Measurements from ENCODE around the gene GLIPR1L1. TPM values are rescaled to one million over a fixed set of nuclear protein-coding genes. Genes with fewer than 3 reads are reported as not detected.
A peak's percentile ranks its signal among the peaks of the same experiment; 100 is the strongest.
"Not testable (repeated sequence)": the region's sequence is repeated elsewhere in the genome, so short reads cannot be mapped to it uniquely, and the experiment has no call there.

GLIPR1L1 gene
- total RNA-seq, 1 experiment from 2014 or later: 17.6 TPM

- DNase-seq: no peak
- H3K4me3 ChIP-seq (ENCODE audit: insufficient read depth, low read depth, low read length): no peak overlapping the region
- H3K36me3 ChIP-seq (replicated peaks; ENCODE audit: control insufficient read depth, insufficient read depth, low read length): no peaks in the 10 kb centered on the region
- no peaks in the 10 kb centered on the region for H3K27me3 ChIP-seq (ENCODE audit: control insufficient read depth, insufficient read depth, low read length)
Observed at GRCh38 chr12:75327642-75328041, 6.8 kb upstream of the GLIPR1L1 start.

GRCh38 chr12:75329918-75330826 is 4.3 kb upstream of the GLIPR1L1 start, which contains the start of gene CAPS2:
CAPS2 (minus strand) TSS chr12:75330324; CDS start chr12:75326498, 3,826 bp downstream.
- H3K36me3 ChIP-seq (replicated peaks; ENCODE audit: control insufficient read depth, insufficient read depth, low read length): no peaks in the 10 kb centered on the region
- H3K27me3 ChIP-seq (ENCODE audit: control insufficient read depth, insufficient read depth, low read length): no peaks in the 10 kb centered on the region
- peak within 1 kb of the TSS; percentile 54 for H3K4me3 ChIP-seq (ENCODE audit: insufficient read depth, low read depth, low read length)
- DNase-seq: peak; percentile 81

- Histone ChIP-seq H3K27me3 (ENCODE audit: control insufficient read depth, insufficient read depth, low read length) (no peaks in the 10 kb centered on the region), H3K36me3 (replicated peaks; ENCODE audit: control insufficient read depth, insufficient read depth, low read length) (no peaks in the 10 kb centered on the region), H3K4me3 (ENCODE audit: insufficient read depth, low read depth, low read length) (no peak overlapping the region)
- no peak for DNase-seq
Observed at GRCh38 chr12:75337905-75338304, 3.4 kb downstream of the GLIPR1L1 start.

- Histone ChIP-seq H3K36me3 (replicated peaks; ENCODE audit: control insufficient read depth, insufficient read depth, low read length) (no peaks in the 10 kb centered on the region), H3K27me3 (ENCODE audit: control insufficient read depth, insufficient read depth, low read length) (no peaks in the 10 kb centered on the region), H3K4me3 (ENCODE audit: insufficient read depth, low read depth, low read length) (no peak overlapping the region)
- DNase-seq: no peak
Observed at GRCh38 chr12:75341873-75342272, 7.4 kb downstream of the GLIPR1L1 start.

- Histone ChIP-seq H3K27me3 (ENCODE audit: control insufficient read depth, insufficient read depth, low read length) (no peaks in the 10 kb centered on the region), H3K36me3 (replicated peaks; ENCODE audit: control insufficient read depth, insufficient read depth, low read length) (no peaks in the 10 kb centered on the region), H3K4me3 (ENCODE audit: insufficient read depth, low read depth, low read length) (no peak overlapping the region)
- no peak for DNase-seq
Observed at GRCh38 chr12:75345531-75345930, 11.1 kb downstream of the GLIPR1L1 start.

- DNase-seq; H3K4me3 ChIP-seq (ENCODE audit: insufficient read depth, low read depth, low read length); H3K27me3 ChIP-seq (ENCODE audit: control insufficient read depth, insufficient read depth, low read length); H3K36me3 ChIP-seq (replicated peaks; ENCODE audit: control insufficient read depth, insufficient read depth, low read length): not testable (repeated sequence)
Observed at GRCh38 chr12:75346215-75346614, 11.7 kb downstream of the GLIPR1L1 start.

GRCh38 chr12:75349946-75350345 is 15.5 kb downstream of the GLIPR1L1 start:
- no peaks in the 10 kb centered on the region for H3K27me3 ChIP-seq (ENCODE audit: control insufficient read depth, insufficient read depth, low read length)
- no peaks in the 10 kb centered on the region for H3K36me3 ChIP-seq (replicated peaks; ENCODE audit: control insufficient read depth, insufficient read depth, low read length)
- H3K4me3 ChIP-seq (ENCODE audit: insufficient read depth, low read depth, low read length): no peak overlapping the region
- no peak for DNase-seq

- Histone ChIP-seq H3K36me3 (replicated peaks; ENCODE audit: control insufficient read depth, insufficient read depth, low read length) (no peaks in the 10 kb centered on the region), H3K27me3 (ENCODE audit: control insufficient read depth, insufficient read depth, low read length) (no peaks in the 10 kb centered on the region), H3K4me3 (ENCODE audit: insufficient read depth, low read depth, low read length) (no peak overlapping the region)
- no peak for DNase-seq
Observed at GRCh38 chr12:75350413-75350812, 15.9 kb downstream of the GLIPR1L1 start.

- H3K36me3 ChIP-seq (replicated peaks; ENCODE audit: control insufficient read depth, insufficient read depth, low read length): no peaks in the 10 kb centered on the region
Observed at GRCh38 chr12:75354011-75354410, 19.5 kb downstream of the GLIPR1L1 start.

GRCh38 chr12:75360920-75361319 is 26.4 kb downstream of the GLIPR1L1 start:
- Histone ChIP-seq H3K4me3 (ENCODE audit: insufficient read depth, low read depth, low read length) (no peak overlapping the region), H3K27me3 (ENCODE audit: control insufficient read depth, insufficient read depth, low read length) (no peaks in the 10 kb centered on the region), H3K36me3 (replicated peaks; ENCODE audit: control insufficient read depth, insufficient read depth, low read length) (no peaks in the 10 kb centered on the region)
- no peak for DNase-seq

More at GRCh38 chr12:75354011-75354410, 19.5 kb downstream of the GLIPR1L1 start:
- no peak for DNase-seq
- no peaks in the 10 kb centered on the region for H3K27me3 ChIP-seq (ENCODE audit: control insufficient read depth, insufficient read depth, low read length)
- H3K4me3 ChIP-seq (ENCODE audit: insufficient read depth, low read depth, low read length): no peak overlapping the region

GRCh38 chr12:75361408-75361807 is 26.9 kb downstream of the GLIPR1L1 start:
- no peak for DNase-seq
- Histone ChIP-seq H3K27me3 (ENCODE audit: control insufficient read depth, insufficient read depth, low read length) (no peaks in the 10 kb centered on the region), H3K4me3 (ENCODE audit: insufficient read depth, low read depth, low read length) (no peak overlapping the region), H3K36me3 (replicated peaks; ENCODE audit: control insufficient read depth, insufficient read depth, low read length) (no peaks in the 10 kb centered on the region)

GRCh38 chr12:75364919-75365318 is 30.4 kb downstream of the GLIPR1L1 start:
- no peaks in the 10 kb centered on the region for H3K27me3 ChIP-seq (ENCODE audit: control insufficient read depth, insufficient read depth, low read length)
- no peak for DNase-seq

GRCh38 chr12:75366629-75367028 is 32.2 kb downstream of the GLIPR1L1 start:
- Histone ChIP-seq H3K27me3 (ENCODE audit: control insufficient read depth, insufficient read depth, low read length) (no peaks in the 10 kb centered on the region), H3K4me3 (ENCODE audit: insufficient read depth, low read depth, low read length) (no peak overlapping the region; the same call in 1 of the 2 replicates), H3K36me3 (replicated peaks; ENCODE audit: control insufficient read depth, insufficient read depth, low read length) (no peaks in the 10 kb centered on the region)
- no peak for DNase-seq

More at GRCh38 chr12:75364919-75365318, 30.4 kb downstream of the GLIPR1L1 start:
- H3K4me3 ChIP-seq (ENCODE audit: insufficient read depth, low read depth, low read length): no peak overlapping the region
- H3K36me3 ChIP-seq (replicated peaks; ENCODE audit: control insufficient read depth, insufficient read depth, low read length): no peaks in the 10 kb centered on the region

GRCh38 chr12:75374971-75375370 is 40.5 kb downstream of the GLIPR1L1 start:
- Histone ChIP-seq H3K36me3 (replicated peaks; ENCODE audit: control insufficient read depth, insufficient read depth, low read length) (no peaks in the 10 kb centered on the region), H3K27me3 (ENCODE audit: control insufficient read depth, insufficient read depth, low read length) (no peaks in the 10 kb centered on the region), H3K4me3 (ENCODE audit: insufficient read depth, low read depth, low read length) (no peak overlapping the region)
- no peak for DNase-seq

GRCh38 chr12:75378354-75378753 is 43.9 kb downstream of the GLIPR1L1 start:
- H3K27me3 ChIP-seq (ENCODE audit: control insufficient read depth, insufficient read depth, low read length): no peaks in the 10 kb centered on the region
- H3K4me3 ChIP-seq (ENCODE audit: insufficient read depth, low read depth, low read length): no peak overlapping the region
- DNase-seq: no peak
- H3K36me3 ChIP-seq (replicated peaks; ENCODE audit: control insufficient read depth, insufficient read depth, low read length): no peaks in the 10 kb centered on the region

All from H7 (cell line).